HG03432 (cell line): ENCODE results near the gene POU4F3.

ENCODE experiments used
- ATAC-seq: cut with Tn5 transposase; IDR thresholded peaks from one replicate; pipeline ENCODE4 v1.9.1; 2021; ENCODE audit warnings: mild to moderate bottlenecking, moderate library complexity; ENCODE audit not compliant: unreplicated experiment

The POU4F3 gene

DNA sequence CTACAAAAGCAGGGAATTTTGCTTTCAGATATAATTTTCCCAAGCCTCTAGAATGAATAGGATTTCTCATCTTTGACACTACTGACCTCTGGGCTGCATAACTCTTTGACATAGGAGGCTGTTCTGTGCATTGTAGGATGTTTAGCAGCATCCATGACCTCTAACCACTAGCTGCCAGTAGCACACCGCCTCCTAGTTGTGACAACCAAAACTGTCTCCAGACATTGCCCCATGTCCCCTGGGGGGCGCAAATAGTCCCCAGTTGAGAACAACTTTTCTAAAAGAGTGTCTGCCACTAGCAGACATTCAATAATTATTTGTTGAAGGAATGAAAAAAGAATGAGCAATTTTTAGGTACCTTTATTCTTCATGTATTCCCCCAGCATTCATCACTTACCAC lies 51.8 kb downstream of the POU4F3 start:
- ATAC-seq: no peak
